CD4-positive, alpha-beta T cell (primary cell): ENCODE data around the gene TSTD1. TPM values are rescaled to one million over a fixed set of nuclear protein-coding genes. Genes with fewer than 3 reads are reported as not detected.

Source experiments
- ATAC-seq: fragments of 200-7000 bp; cut with Tn5 transposase; one replicate; pipeline ENCODE4 v1.10.0; 2022; ENCODE audit warnings: mild to moderate bottlenecking; ENCODE audit not compliant: poor library complexity
- CTCF ChIA-PET: fragments of 350-600 bp; sonication (Branson Sonifier 250); formaldehyde crosslinking; loops from one replicate; lab custom pipeline; 2021; ENCODE audit warnings: antibody characterized with exemption, inconsistent platforms; lab: Charles Lee
- POLR2A ChIA-PET: fragments of 350-600 bp; sonication (Branson Sonifier 250); formaldehyde crosslinking; loops from one replicate; lab custom pipeline; 2021; ENCODE audit warnings: antibody characterized with exemption, inconsistent platforms; lab: Charles Lee
- DNase-seq, 14 experiments: peaks; one replicate each; pipeline ENCODE4 v3.0.0-alpha.2; 2013 to 2020; ENCODE audit warnings: mixed read lengths in 2 of 14
- H3K27ac ChIP-seq, 2 donors: one replicate each; pipeline versions ENCODE4 v1.5.1 to v1.7.0; 2013; ENCODE audit warnings: low read length in 2 of 2, low read depth in 1 of 2, mild to moderate bottlenecking in 1 of 2
- H3K27me3 ChIP-seq, 2 experiments: 1 replicate in 1 of 2; 2 replicates in 1 of 2; pipeline versions ENCODE4 v1.6.1 to v1.7.0; 2013; ENCODE audit warnings: low read length in 2 of 2, control low read depth in 1 of 2, mild to moderate bottlenecking in 1 of 2, moderate library complexity in 1 of 2; ENCODE audit not compliant: insufficient read depth in 2 of 2, control insufficient read depth in 1 of 2
- H3K36me3 ChIP-seq: one replicate; pipeline ENCODE4 v1.6.1; 2013; ENCODE audit warnings: low read length, control low read depth; ENCODE audit not compliant: insufficient read depth
- H3K4me1 ChIP-seq: one replicate; pipeline ENCODE4 v1.6.1; 2013; ENCODE audit warnings: low read length, control low read depth; ENCODE audit not compliant: insufficient read depth
- H3K4me3 ChIP-seq: one replicate; pipeline ENCODE4 v1.5.1; 2013; ENCODE audit warnings: mild to moderate bottlenecking, low read length, moderate library complexity
- H3K9me3 ChIP-seq, 2 experiments: 1 replicate in 1 of 2; 2 replicates in 1 of 2; pipeline versions ENCODE4 v1.6.1 to v1.7.0; 2013; ENCODE audit warnings: low read length in 2 of 2, mild to moderate bottlenecking in 2 of 2, control low read depth in 1 of 2, moderate library complexity in 1 of 2; ENCODE audit not compliant: control insufficient read depth in 1 of 2, insufficient read depth in 1 of 2
- H3K27ac Mint-ChIP-seq: one replicate; pipeline ENCODE4 v1.8.0; 2020; ENCODE audit warnings: mixed read lengths
- H3K27me3 Mint-ChIP-seq: one replicate; pipeline ENCODE4 v1.8.0; 2021; ENCODE audit warnings: mixed read lengths
- H3K36me3 Mint-ChIP-seq: one replicate; pipeline ENCODE4 v1.8.0; 2021; ENCODE audit warnings: low read depth, mixed read lengths
- H3K4me1 Mint-ChIP-seq: one replicate; pipeline ENCODE4 v1.8.0; 2021; ENCODE audit warnings: low read depth, mixed read lengths
- H3K4me3 Mint-ChIP-seq: one replicate; pipeline ENCODE4 v1.8.0; 2020; ENCODE audit warnings: mild to moderate bottlenecking, mixed read lengths
- H3K9me3 Mint-ChIP-seq: one replicate; pipeline ENCODE4 v1.8.0; 2020; ENCODE audit warnings: mixed read lengths
- CTCF ChIP-seq: fragments of 200-600 bp; IDR thresholded peaks from one replicate; pipeline ENCODE4 v1.8.0; 2022; ENCODE audit warnings: antibody characterized with exemption, mild to moderate bottlenecking
- intact Hi-C, 2 experiments: fragments of 100-400 bp; cut with DNase I in 1 of 2; cut with micrococcal nuclease in 1 of 2; formaldehyde crosslinking; loops; one replicate each; pipeline versions ENCODE4 v1.15.1 to v1.9.0; 2023 to 2025; cut with DNase I, micrococcal nuclease
- total RNA-seq, 174 experiments: library from RNA in 2 of 174; stranded (reverse) in 2 of 174; gene quantifications; one replicate each; pipeline ENCODE4 v1.2.3 and lab custom pipeline; 2021 to 2026

The TSTD1 gene
- total RNA-seq, 2 experiments from 2014 or later, result 38.0 to 40.3 TPM

- peaks cover 49% of the 10 kb centered on the region for H3K4me1 ChIP-seq
- H3K4me1 Mint-ChIP-seq, result peaks cover 27% of the 10 kb centered on the region
- DNase-seq, result peak in 1 of 14 experiments; percentile 26
These were observed 9.0 kb upstream of the TSTD1 start for GRCh38 chr1:161047436-161048420.

GRCh38 chr1:161046605-161047228 lies 8.0 kb upstream of the TSTD1 start:
- H3K4me1 ChIP-seq, result peaks cover 49% of the 10 kb centered on the region
- peaks cover 37% of the 10 kb centered on the region for H3K4me1 Mint-ChIP-seq

More at GRCh38 chr1:161047436-161048420, 9.0 kb upstream of the TSTD1 start:
- no peak overlapping the region for H3K4me3 ChIP-seq
- no peak for TF ChIP-seq CTCF
- intact Hi-C loops, result loop anchor here (2.0 to 5.0 kb wide), 3 partner anchors 21 to 105 kb away; partner anchors contain the start of genes ARHGAP30 (in 1 of the 2), NIT1 (in 1 of the 2), PFDN2 (in 1 of the 2) and UFC1 (in 1 of the 2)
- H3K27me3 Mint-ChIP-seq, result no peaks in the 10 kb centered on the region
- peak overlapping the region in 1 of 2 donors; percentile 96 for H3K27ac ChIP-seq
- H3K9me3 ChIP-seq, result no peaks in the 10 kb centered on the region
- CTCF ChIA-PET, result interaction anchor here (0.6 to 5.3 kb wide), 6 partner anchors 12 to 49 kb away, joined by 3 to 34 read pairs (median 10); partner anchors contain the start of gene KLHDC9
- peaks cover 58% of the 10 kb centered on the region for H3K36me3 ChIP-seq
- no peak for ATAC-seq
- peak overlapping the region; percentile 70 for H3K4me3 Mint-ChIP-seq
- POLR2A ChIA-PET, result interaction anchor here (1.0 to 8.4 kb wide), 5 partner anchors 10 to 110 kb away, joined by 3 to 295 read pairs (median 18); partner anchors contain the start of genes ARHGAP30, KLHDC9 and TSTD1
- peak overlapping the region; percentile 94 for H3K27ac Mint-ChIP-seq
- H3K27me3 ChIP-seq, result no peaks in the 10 kb centered on the region
- H3K36me3 Mint-ChIP-seq, result peaks cover 78% of the 10 kb centered on the region
- H3K9me3 Mint-ChIP-seq, result no peaks in the 10 kb centered on the region

More at GRCh38 chr1:161046605-161047228, 8.0 kb upstream of the TSTD1 start:
- no peaks in the 10 kb centered on the region for H3K9me3 ChIP-seq
- H3K36me3 ChIP-seq, result peaks cover 59% of the 10 kb centered on the region
- ATAC-seq, result no peak
- Mint-ChIP-seq H3K27me3 (no peaks in the 10 kb centered on the region), H3K36me3 (peaks cover 78% of the 10 kb centered on the region), H3K9me3 (no peaks in the 10 kb centered on the region), H3K27ac (peak overlapping the region; percentile 94), H3K4me3 (peak overlapping the region; percentile 93)
- no peaks in the 10 kb centered on the region for H3K27me3 ChIP-seq
- peak overlapping the region; percentile 90 to 96 for H3K27ac ChIP-seq
- POLR2A ChIA-PET, result interaction anchor here (0.9 to 8.4 kb wide), 26 partner anchors 8 to 784 kb away, joined by 3 to 295 read pairs (median 8); partner anchors contain the start of genes ARHGAP30, DCAF8, DEDD and F11R
- no peak for TF ChIP-seq CTCF
- intact Hi-C loops, result loop anchor here (1.0 to 5.0 kb wide), 5 partner anchors 22 to 106 kb away; partner anchors contain the start of genes ARHGAP30 (in 1 of the 2), F11R (in 1 of the 2), NIT1 (in 1 of the 2) and PFDN2 (in 1 of the 2)
- CTCF ChIA-PET, result interaction anchor here (1.2 to 5.3 kb wide), 9 partner anchors 13 to 179 kb away, joined by 3 to 34 read pairs (median 4); partner anchors contain the start of genes ARHGAP30, KLHDC9, NIT1 and PFDN2
- peak in 3 of 14 experiments; percentile 30 to 59 (median 54) for DNase-seq
- H3K4me3 ChIP-seq, result peak overlapping the region; percentile 98
